ENCODE data around the gene STAB1.

The STAB1 gene

GRCh38 chr3:52503788-52504424 lies 8.8 kb downstream of the STAB1 start:
- DNase-seq (ENCODE audit: low read depth, low spot score) = no peak

- no peak for DNase-seq (ENCODE audit: low read depth, low spot score)
These were observed 9.8 kb downstream of the STAB1 start for GRCh38 chr3:52504977-52505376.

DNA sequence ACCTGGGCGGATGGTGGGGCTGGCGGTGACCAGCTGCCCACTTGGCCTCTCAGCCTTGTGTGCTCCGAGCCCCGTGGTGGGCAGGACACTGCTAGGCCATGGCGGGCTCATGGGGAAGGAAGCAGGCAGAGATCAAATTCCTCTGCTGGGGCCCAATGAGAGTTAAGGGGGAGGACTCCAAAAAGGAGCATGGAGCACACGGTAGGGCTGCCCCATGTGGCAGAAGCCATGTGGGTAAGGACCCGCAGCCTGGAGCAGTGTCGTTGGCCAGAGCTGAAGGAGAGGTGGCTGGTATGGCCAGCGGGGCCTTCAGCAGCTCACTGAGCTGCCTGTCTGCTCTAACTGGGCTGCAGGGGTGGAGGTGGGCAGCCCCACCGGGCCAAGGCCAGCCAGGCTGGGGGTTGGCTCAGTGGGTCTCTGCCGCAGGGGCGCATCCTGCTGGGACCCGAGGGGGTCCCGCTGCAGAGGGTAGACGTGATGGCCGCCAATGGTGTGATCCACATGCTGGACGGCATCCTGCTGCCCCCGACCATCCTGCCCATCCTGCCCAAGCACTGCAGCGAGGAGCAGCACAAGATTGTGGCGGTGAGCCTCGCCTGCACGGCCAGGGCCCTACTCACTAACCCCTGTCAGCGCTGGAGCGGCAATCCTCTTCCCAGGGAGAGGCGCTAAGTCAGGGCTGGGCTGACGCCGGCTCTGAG lies 11.3 kb downstream of the STAB1 start:
- DNase-seq (ENCODE audit: low read depth, low spot score) = no peak

DNA sequence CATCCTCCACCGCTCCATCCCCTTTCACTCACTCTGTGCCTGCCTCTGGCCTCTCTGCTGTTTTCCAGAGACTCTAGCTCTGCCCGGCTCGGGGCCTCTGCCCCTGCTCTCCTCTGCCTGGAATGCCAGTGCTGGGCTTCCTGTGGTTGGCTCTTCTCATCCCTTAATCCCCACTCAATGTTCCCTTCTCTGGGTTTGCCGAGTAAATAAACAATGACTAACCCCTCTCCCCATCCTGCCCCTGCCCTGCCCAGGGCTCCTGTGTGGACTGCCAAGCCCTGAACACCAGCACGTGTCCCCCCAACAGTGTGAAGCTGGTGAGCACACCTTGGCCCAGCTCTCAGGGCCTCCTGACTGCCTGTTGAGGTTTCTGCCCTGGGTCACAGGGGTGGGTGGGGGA lies 12.2 kb downstream of the STAB1 start:
- DNase-seq (ENCODE audit: low read depth, low spot score) = no peak

DNA sequence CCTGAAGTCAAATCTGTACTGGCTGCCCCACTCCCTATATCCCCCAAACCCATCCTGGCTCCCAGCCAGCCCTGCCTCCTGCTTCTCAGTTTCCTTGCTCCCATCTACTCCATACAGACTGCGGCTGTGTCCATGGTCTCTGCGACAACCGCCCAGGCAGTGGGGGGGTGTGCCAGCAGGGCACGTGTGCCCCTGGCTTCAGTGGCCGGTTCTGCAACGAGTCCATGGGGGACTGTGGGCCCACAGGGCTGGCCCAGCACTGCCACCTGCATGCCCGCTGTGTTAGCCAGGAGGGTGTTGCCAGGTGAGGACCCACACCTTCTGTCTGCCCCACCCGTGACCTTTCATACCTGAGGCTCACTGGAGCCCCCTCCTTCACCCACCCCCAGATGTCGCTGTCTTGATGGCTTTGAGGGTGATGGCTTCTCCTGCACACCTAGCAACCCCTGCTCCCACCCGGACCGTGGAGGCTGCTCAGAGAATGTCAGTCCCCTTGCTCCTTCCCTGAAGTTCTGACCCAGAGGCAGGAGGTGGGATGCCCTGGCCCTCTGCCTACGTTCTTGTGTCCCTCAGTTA lies 14.7 kb downstream of the STAB1 start:
- DNase-seq (ENCODE audit: low read depth, low spot score) = no peak

- no peak for DNase-seq (ENCODE audit: low read depth, low spot score)
These were observed 16.4 kb downstream of the STAB1 start for GRCh38 chr3:52511509-52511908.

DNA sequence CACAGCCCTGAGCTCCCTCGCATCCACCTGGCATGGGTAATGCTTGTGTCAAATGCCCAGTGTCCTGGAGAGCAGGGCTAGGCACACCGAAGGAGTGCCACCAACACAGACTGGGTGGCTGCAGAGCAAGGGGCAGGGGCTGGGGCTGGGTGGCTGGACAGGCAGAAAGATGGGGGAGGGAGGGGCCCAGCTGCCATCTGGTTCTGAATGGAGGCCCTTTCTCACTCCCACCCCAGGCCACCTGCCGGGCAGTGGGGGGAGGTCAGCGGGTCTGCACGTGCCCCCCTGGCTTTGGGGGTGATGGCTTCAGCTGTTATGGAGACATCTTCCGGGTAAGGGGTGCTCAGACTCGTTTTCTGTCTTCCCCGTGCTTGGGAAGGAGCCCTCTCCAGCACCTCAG lies 17.0 kb downstream of the STAB1 start:
- no peak for DNase-seq (ENCODE audit: low read depth, low spot score)

GRCh38 chr3:52512727-52513126 lies 17.6 kb downstream of the STAB1 start:
- no peak for DNase-seq (ENCODE audit: low read depth, low spot score)

DNA sequence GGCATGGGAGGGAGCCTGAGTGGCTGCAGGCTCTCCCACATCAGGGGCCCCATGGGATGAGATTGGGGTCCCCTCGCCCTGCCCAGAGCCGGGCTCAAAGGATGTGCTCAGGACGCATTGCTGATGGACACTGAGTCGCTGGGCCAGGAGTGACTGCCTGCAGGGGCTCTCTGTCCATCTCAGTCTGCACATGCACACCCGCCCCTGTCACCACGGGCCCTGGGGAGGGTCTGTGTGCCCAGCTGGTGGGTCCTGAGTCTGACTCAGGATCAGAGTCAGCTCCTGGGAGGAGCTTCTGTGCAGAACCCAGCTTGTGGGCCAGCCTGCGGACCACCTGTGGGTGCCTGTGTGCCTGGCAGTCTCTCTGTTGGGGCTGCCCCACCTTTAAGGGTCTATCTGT lies 18.1 kb downstream of the STAB1 start:
- no peak for DNase-seq (ENCODE audit: low read depth, low spot score)

DNA sequence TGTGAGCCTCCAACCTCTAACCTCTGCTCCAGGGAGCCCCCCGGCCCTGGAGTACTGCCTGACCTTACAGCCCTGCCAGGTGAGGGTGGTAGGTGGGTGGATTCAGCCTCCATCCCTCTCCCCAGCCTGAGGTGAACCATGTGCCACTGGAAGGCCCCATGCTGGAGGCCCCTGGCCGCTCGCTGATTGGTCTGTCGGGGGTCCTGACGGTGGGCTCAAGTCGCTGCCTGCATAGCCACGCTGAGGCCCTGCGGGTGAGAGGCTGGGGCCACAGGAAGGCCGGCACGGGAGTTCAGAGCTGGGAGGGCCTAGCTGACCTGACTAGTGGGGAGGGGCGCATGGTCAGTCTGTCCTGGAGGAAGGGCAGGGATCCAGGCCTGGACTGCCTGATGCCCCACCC lies 19.4 kb downstream of the STAB1 start:
- DNase-seq (ENCODE audit: low read depth, low spot score) = no peak

- no peak for DNase-seq (ENCODE audit: low read depth, low spot score)
These were observed 20.1 kb downstream of the STAB1 start for GRCh38 chr3:52515192-52515591.

GRCh38 chr3:52516509-52517195 lies 21.5 kb downstream of the STAB1 start:
- DNase-seq (ENCODE audit: low read depth, low spot score) = no peak

DNA sequence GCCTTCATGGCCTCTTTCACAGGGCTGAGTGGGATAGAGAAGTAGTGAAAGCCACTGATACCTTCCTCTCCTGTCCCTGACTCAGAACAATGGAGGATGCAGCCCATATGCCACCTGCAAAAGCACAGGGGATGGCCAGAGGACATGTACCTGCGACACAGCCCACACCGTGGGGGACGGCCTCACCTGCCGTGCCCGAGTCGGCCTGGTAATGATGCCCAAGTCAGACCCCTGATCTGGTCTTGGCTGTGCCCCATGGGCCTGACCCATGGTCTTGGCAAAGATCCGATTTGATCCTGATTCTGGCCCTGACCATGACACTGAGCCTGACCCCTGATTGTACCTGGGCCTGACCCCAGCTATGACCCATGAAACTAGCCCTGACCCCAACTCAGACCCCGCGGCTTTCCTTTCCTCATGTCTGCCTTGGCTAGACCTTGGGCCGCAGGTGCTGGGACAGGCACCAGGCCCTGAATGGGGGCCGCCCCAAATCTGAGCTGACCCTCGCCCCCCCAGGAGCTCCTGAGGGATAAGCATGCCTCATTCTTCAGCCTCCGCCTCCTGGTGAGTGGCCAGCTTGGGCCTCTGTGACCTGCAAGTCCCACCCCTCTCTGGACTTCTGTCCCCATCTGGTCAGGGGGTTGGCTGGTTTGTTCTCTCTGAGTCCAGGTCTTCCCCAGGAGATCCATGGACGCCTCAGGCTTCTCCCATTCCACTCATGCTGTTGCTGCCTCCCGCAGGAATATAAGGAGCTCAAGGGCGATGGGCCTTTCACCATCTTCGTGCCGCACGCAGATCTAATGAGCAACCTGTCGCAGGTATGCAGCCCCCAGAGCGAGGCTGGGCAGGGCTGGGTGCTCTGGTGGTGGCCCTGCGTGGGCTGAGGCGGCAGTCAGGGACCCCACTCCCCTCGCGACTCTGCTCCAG lies 22.9 kb downstream of the STAB1 start:
- no peak for DNase-seq (ENCODE audit: low read depth, low spot score)

GRCh38 chr3:52518723-52519444 lies 23.7 kb downstream of the STAB1 start:
- no peak for DNase-seq (ENCODE audit: low read depth, low spot score)

DNA sequence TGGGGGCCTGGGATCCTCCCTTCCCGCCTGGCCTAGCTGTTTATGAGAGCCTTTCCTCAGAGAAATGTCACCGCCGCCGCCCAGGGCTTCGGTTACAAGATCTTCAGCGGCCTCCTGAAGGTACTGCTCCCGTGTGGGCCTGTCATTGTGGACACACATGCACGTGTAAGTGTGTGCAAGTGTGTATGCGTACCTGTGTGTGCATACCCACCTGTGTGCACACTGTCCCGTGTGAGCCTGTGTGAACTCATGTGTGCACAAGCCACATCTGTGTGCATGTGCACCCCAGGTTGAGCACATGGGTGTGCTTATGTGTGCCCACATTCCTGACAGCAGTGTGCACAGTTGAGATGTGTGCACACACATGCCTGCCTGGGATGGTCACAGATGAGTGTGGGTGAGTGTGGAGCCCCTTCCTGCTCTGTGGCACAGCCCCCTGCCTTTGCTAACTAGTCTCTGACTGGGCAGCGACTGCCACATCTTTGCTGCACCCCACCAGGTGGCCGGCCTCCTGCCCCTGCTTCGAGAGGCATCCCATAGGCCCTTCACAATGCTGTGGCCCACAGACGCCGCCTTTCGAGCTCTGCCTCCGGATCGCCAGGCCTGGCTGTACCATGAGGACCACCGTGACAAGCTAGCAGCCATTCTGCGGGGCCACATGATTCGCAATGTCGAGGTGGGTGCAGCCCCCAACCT lies 24.5 kb downstream of the STAB1 start:
- DNase-seq (ENCODE audit: low read depth, low spot score) = no peak

- no peak for DNase-seq (ENCODE audit: low read depth, low spot score)
These were observed 25.1 kb downstream of the STAB1 start for GRCh38 chr3:52520141-52520667.

- DNase-seq (ENCODE audit: low read depth, low spot score) = no peak
These were observed 25.8 kb downstream of the STAB1 start for GRCh38 chr3:52520716-52521487.

DNA sequence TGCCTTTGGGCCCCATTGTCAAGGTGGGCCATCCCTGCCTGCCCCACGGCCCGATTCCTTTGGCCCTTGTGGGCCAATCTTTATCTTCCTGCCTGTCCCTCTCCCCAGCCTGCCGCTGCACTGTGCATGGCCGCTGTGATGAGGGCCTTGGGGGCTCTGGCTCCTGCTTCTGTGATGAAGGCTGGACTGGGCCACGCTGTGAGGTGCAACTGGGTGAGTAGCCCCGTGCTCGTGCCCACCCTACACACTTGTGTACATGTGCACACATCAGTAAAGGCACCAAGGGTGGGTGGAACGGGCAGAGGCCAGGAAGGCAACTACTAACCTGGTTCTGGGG lies 26.3 kb downstream of the STAB1 start:
- no peak for DNase-seq (ENCODE audit: low read depth, low spot score)

DNA sequence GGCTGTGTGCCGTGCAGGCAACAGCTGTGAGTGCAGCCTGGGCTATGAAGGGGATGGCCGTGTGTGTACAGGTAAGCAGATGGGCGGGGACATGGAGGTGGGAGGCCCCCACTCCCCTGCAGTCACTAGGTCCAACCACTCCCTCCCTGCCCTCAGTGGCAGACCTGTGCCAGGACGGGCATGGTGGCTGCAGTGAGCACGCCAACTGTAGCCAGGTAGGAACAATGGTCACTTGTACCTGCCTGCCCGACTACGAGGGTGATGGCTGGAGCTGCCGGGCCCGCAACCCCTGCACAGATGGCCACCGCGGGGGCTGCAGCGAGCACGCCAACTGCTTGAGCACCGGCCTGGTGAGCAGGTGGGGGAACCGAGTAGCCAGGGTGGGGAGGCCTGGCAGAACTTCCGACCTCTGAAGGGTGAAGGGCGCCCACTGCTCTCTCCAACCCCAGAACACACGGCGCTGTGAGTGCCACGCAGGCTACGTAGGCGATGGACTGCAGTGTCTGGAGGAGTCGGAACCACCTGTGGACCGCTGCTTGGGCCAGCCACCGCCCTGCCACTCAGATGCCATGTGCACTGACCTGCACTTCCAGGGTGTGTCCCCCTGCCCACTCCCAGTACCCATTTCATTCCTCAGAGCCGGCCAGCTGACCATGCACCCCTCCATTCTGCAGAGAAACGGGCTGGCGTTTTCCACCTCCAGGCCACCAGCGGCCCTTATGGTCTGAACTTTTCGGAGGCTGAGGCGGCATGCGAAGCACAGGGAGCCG lies 26.9 kb downstream of the STAB1 start:
- DNase-seq (ENCODE audit: low read depth, low spot score) = no peak

Measured in brain pericyte (primary cell).